Trophoblast cell (in vitro differentiated cells and primary cell): ENCODE data around the gene LMBR1.
"Not testable (repeated sequence)": the region's sequence is repeated elsewhere in the genome, so short reads cannot be mapped to it uniquely, and the experiment has no call there.

ENCODE experiments used
- DNase-seq, 2 donors: peaks; one replicate each; pipeline ENCODE4 v3.0.0-alpha.2; 2016
- H2AFZ ChIP-seq: 2 replicates; pipeline ENCODE4 v1.6.1; 2013; ENCODE audit warnings: low read length, moderate library complexity, mild to moderate bottlenecking; ENCODE audit not compliant: insufficient read depth, poor library complexity
- H2AK5ac ChIP-seq: 2 replicates; pipeline ENCODE4 v1.6.1; 2013; ENCODE audit warnings: mild to moderate bottlenecking, low read length
- H2BK120ac ChIP-seq: 2 replicates; pipeline ENCODE4 v1.6.1; 2013; ENCODE audit warnings: low read length, mild to moderate bottlenecking, moderate library complexity; ENCODE audit not compliant: insufficient read depth, poor library complexity
- H2BK12ac ChIP-seq: 2 replicates; pipeline ENCODE4 v1.6.1; 2013; ENCODE audit warnings: mild to moderate bottlenecking, low read length, moderate library complexity
- H2BK5ac ChIP-seq: 2 replicates; pipeline ENCODE4 v1.6.1; 2013; ENCODE audit warnings: low read length, low read depth, moderate library complexity, mild to moderate bottlenecking; ENCODE audit not compliant: poor library complexity
- H3K14ac ChIP-seq: 2 replicates; pipeline ENCODE4 v1.6.1; 2013; ENCODE audit warnings: mild to moderate bottlenecking, low read length
- H3K18ac ChIP-seq: 2 replicates; pipeline ENCODE4 v1.6.1; 2013; ENCODE audit warnings: mild to moderate bottlenecking, low read length
- H3K23ac ChIP-seq: 2 replicates; pipeline ENCODE4 v1.6.1; 2013; ENCODE audit warnings: low read length
- H3K27ac ChIP-seq: 2 replicates; pipeline ENCODE4 v1.5.1; 2013; ENCODE audit warnings: low read depth, mild to moderate bottlenecking, inconsistent platforms, low read length, moderate library complexity
- H3K27me3 ChIP-seq: 2 replicates; pipeline ENCODE4 v1.6.1; 2013; ENCODE audit warnings: inconsistent platforms, mild to moderate bottlenecking, low read length, moderate library complexity; ENCODE audit not compliant: insufficient read depth
- H3K36me3 ChIP-seq, 2 experiments: 1 replicate in 1 of 2; 2 replicates in 1 of 2; pipeline ENCODE4 v1.6.1; 2013; ENCODE audit warnings: low read length in 2 of 2, mild to moderate bottlenecking in 2 of 2, moderate library complexity in 1 of 2; ENCODE audit not compliant: insufficient read depth in 2 of 2, control insufficient read depth in 1 of 2
- H3K4ac ChIP-seq: 2 replicates; pipeline ENCODE4 v1.6.1; 2013; ENCODE audit warnings: low read depth, mild to moderate bottlenecking, low read length, moderate library complexity
- H3K4me1 ChIP-seq, 2 experiments: 1 replicate in 1 of 2; 2 replicates in 1 of 2; pipeline ENCODE4 v1.6.1; 2013; ENCODE audit warnings: low read length in 2 of 2, mild to moderate bottlenecking in 2 of 2, moderate library complexity in 1 of 2; ENCODE audit not compliant: insufficient read depth in 2 of 2, control insufficient read depth in 1 of 2
- H3K4me2 ChIP-seq: 2 replicates; pipeline ENCODE4 v1.6.1; 2013; ENCODE audit warnings: inconsistent platforms, mild to moderate bottlenecking, low read length, moderate library complexity
- H3K4me3 ChIP-seq: 2 replicates; pipeline ENCODE4 v1.5.1; 2013; ENCODE audit warnings: mild to moderate bottlenecking, low read depth, low read length, inconsistent platforms
- H3K79me1 ChIP-seq: one replicate; pipeline ENCODE4 v1.6.1; 2013; ENCODE audit warnings: low read length
- H3K79me2 ChIP-seq: 2 replicates; pipeline ENCODE4 v1.6.1; 2013; ENCODE audit warnings: low read length, mild to moderate bottlenecking; ENCODE audit not compliant: control insufficient read depth, insufficient read depth, poor library complexity
- H3K9ac ChIP-seq: 2 replicates; pipeline ENCODE4 v1.6.1; 2013; ENCODE audit warnings: mild to moderate bottlenecking, low read length
- H3K9me3 ChIP-seq: 2 replicates; pipeline ENCODE4 v1.6.1; 2013; ENCODE audit warnings: low read depth, mild to moderate bottlenecking, control low read depth, inconsistent platforms, low read length; ENCODE audit not compliant: insufficient read depth
- H4K12ac ChIP-seq: 2 replicates; pipeline ENCODE4 v1.6.1; 2013; ENCODE audit warnings: low read depth, mild to moderate bottlenecking, low read length, moderate library complexity
- H4K8ac ChIP-seq: 2 replicates; pipeline ENCODE4 v1.6.1; 2013; ENCODE audit warnings: low read depth, mild to moderate bottlenecking, low read length, moderate library complexity
- H4K91ac ChIP-seq: one replicate; pipeline ENCODE4 v1.6.1; 2013; ENCODE audit warnings: low read depth, mild to moderate bottlenecking, low read length, moderate library complexity
- WGBS: extraction: QIAGEN DNeasy Blood & Tissue Kit; methylation state at CpG from one replicate; pipeline ENCODE4 v1.1.7; 2013; ENCODE audit warnings: missing lambda C conversion rate; ENCODE audit not compliant: insufficient read length, insufficient coverage; ENCODE audit errors: extremely low coverage; 5-methylcytosine and 5-hydroxymethylcytosine counted together

The LMBR1 gene

GRCh38 chr7:156803656-156804055, 89.3 kb downstream of the LMBR1 start:
- H3K4me3 ChIP-seq, H4K8ac ChIP-seq, H3K4me2 ChIP-seq, H2BK12ac ChIP-seq, H3K36me3 ChIP-seq, H2AFZ ChIP-seq, H3K79me1 ChIP-seq, H2BK120ac ChIP-seq, H4K12ac ChIP-seq, H3K9me3 ChIP-seq, H3K79me2 ChIP-seq, H2BK5ac ChIP-seq, H4K91ac ChIP-seq, DNase-seq, H3K27ac ChIP-seq, H3K14ac ChIP-seq, H3K4me1 ChIP-seq, H2AK5ac ChIP-seq, H3K27me3 ChIP-seq, H3K4ac ChIP-seq, H3K9ac ChIP-seq, H3K18ac ChIP-seq, H3K23ac ChIP-seq: not testable (repeated sequence)
- WGBS, result no CpG with 5 or more reads among the region's 4 CpGs

DNA sequence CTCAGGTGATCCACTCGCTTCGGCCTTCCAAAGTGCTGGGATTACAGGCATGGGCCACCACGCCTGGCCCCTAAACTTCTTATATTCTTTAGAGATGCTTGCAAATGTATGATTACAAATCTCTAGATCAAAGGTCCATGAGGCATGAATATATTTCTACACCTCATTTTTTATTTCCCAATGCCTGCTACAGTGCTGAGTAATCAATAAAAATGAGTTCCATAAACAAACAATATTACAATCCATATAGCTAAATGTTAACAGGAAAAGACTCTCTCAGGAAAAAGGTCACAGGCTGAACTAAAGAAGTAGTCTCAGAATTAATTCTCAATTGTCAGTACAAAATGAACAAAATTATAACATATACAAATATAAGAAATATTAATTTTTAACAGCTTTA, 90.8 kb downstream of the LMBR1 start:
- Histone ChIP-seq H4K91ac (no peak overlapping the region), H3K14ac (no peak overlapping the region), H2BK5ac (no peak overlapping the region), H4K8ac (no peak overlapping the region), H3K27ac (no peak overlapping the region), H2BK120ac (no peak overlapping the region), H2BK12ac (no peak overlapping the region), H3K9ac (no peak overlapping the region), H2AK5ac (no peak overlapping the region), H3K4me1 (no peaks in the 10 kb centered on the region), H3K36me3 (peaks cover 0 to 1% of the 10 kb centered on the region in 2 experiments), H3K4me3 (no peak overlapping the region), H3K23ac (no peak overlapping the region), H3K4me2 (no peak overlapping the region), H3K79me2 (no peaks in the 10 kb centered on the region), H3K4ac (no peak overlapping the region), H4K12ac (no peak overlapping the region), H3K9me3 (no peaks in the 10 kb centered on the region), H3K27me3 (no peaks in the 10 kb centered on the region), H3K18ac (no peak overlapping the region), H3K79me1 (no peaks in the 10 kb centered on the region), H2AFZ (no peak overlapping the region)
- no peak for DNase-seq
- no CpG with 5 or more reads among the region's 3 CpGs for WGBS

DNA sequence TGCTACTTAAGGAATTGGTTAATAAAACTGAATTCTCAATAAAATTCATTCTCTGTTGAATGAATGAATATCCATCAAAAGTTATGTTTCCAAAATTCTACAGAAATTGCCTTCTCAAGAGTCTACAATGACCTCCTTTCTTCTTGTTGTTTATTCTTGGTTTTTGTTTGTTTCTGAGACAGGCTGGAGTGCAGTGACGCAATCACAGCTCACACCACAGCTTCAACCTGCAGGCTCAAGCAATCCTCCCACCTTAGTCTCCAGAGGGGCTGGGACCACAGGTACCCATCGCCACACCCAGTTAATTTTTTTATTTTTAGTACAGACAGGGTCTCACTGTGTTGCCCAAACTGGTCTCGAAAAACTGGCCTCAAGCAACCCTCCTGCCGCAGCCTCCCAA, 97.6 kb downstream of the LMBR1 start:
- Histone ChIP-seq H3K36me3 (peaks cover 0 to 5% of the 10 kb centered on the region in 2 experiments), H3K4me2 (no peak overlapping the region), H3K4me3 (no peak overlapping the region), H4K8ac (no peak overlapping the region), H3K9me3 (no peaks in the 10 kb centered on the region), H2BK5ac (no peak overlapping the region), H3K4me1 (no peaks in the 10 kb centered on the region), H3K27ac (no peak overlapping the region), H3K23ac (no peak overlapping the region), H2BK120ac (no peak overlapping the region), H4K91ac (no peak overlapping the region), H3K14ac (no peak overlapping the region), H3K79me2 (no peaks in the 10 kb centered on the region), H2AFZ (no peak overlapping the region), H3K27me3 (no peaks in the 10 kb centered on the region), H2BK12ac (no peak overlapping the region), H2AK5ac (no peak overlapping the region), H4K12ac (no peak overlapping the region), H3K79me1 (no peaks in the 10 kb centered on the region), H3K18ac (no peak overlapping the region), H3K9ac (no peak overlapping the region), H3K4ac (no peak overlapping the region)
- no CpG with 5 or more reads among the region's 4 CpGs for WGBS
- no peak for DNase-seq

DNA sequence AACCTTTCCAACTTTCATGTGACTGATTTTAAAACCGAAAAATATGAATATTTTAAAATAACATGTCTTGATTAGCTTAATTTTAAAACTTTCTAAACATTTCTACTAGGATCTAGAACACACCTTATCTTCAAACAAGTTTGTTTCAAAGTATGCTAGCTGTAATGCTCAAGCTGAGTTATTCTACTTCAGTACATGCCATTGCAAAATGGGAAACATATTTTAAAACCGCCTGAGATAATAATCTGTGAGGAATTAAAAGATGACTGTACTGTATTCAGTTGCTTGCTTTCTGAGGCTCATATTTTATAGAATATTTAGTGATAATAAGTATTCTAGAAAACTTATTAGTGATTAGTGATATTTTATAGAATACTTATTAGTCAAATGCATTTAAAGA, 99.6 kb downstream of the LMBR1 start:
- no peak overlapping the region for H2BK120ac ChIP-seq
- no peaks in the 10 kb centered on the region for H3K4me1 ChIP-seq
- no peaks in the 10 kb centered on the region for H3K79me1 ChIP-seq
- H3K9me3 ChIP-seq, result no peaks in the 10 kb centered on the region
- H3K27me3 ChIP-seq, result no peaks in the 10 kb centered on the region
- no peaks in the 10 kb centered on the region for H3K79me2 ChIP-seq
- H4K8ac ChIP-seq, result no peak overlapping the region
- no peak overlapping the region for H3K23ac ChIP-seq
- H3K18ac ChIP-seq, result no peak overlapping the region
- H3K4me2 ChIP-seq, result no peak overlapping the region
- no peak overlapping the region for H3K4ac ChIP-seq
- no peak overlapping the region for H2AFZ ChIP-seq
- H4K12ac ChIP-seq, result no peak overlapping the region
- H3K36me3 ChIP-seq, result peaks cover 0 to 5% of the 10 kb centered on the region in 2 experiments
- no peak overlapping the region for H2AK5ac ChIP-seq
- WGBS, result no CpG with 5 or more reads among the region's 2 CpGs
- H3K9ac ChIP-seq, result no peak overlapping the region
- no peak overlapping the region for H3K27ac ChIP-seq
- no peak overlapping the region for H2BK5ac ChIP-seq
- no peak overlapping the region for H3K4me3 ChIP-seq
- H4K91ac ChIP-seq, result no peak overlapping the region
- no peak overlapping the region for H3K14ac ChIP-seq
- peak; percentile 4 to 82 for DNase-seq
- no peak overlapping the region for H2BK12ac ChIP-seq
